IPS-18c (cell line): Measurements from ENCODE around the gene METTL25.

Experiments used
- H3K4me3 ChIP-seq: 2 replicates; pipeline ENCODE4 v1.7.0; 2013; ENCODE audit warnings: low read depth, mild to moderate bottlenecking, low read length, moderate library complexity; ENCODE audit not compliant: insufficient read depth
- H3K9me3 ChIP-seq: one replicate; pipeline ENCODE4 v1.6.1; 2013; ENCODE audit warnings: mild to moderate bottlenecking, low read length, moderate library complexity; ENCODE audit not compliant: control insufficient read depth, insufficient read depth

Gene METTL25

DNA sequence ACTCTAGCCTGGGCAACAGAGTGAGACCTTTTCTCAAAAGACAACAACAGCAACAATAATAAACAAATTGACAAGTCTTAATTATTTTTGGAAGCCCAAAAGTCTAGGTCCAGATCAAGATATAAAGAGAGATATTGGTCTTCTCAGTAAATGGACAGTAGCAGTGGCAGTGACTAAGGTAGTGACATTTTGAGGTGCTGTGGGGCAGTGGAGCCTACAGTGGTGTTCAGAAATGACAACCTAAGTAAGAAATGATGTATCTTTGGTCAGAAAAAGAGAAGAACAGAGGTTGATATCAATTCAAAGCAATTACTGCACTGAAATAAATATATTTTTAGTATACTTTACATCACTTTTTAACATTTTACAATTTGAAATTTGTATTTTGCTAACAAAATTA, 20.7 kb downstream of the METTL25 start:
- no peaks in the 10 kb centered on the region for H3K9me3 ChIP-seq
- H3K4me3 ChIP-seq = no peak overlapping the region

GRCh38 chr12:82383930-82384552, 25.7 kb downstream of the METTL25 start:
- Histone ChIP-seq H3K4me3 (no peak overlapping the region), H3K9me3 (no peaks in the 10 kb centered on the region)

- Histone ChIP-seq H3K4me3 (no peak overlapping the region), H3K9me3 (no peaks in the 10 kb centered on the region)
Measured at GRCh38 chr12:82398879-82399278, 40.5 kb downstream of the METTL25 start.

DNA sequence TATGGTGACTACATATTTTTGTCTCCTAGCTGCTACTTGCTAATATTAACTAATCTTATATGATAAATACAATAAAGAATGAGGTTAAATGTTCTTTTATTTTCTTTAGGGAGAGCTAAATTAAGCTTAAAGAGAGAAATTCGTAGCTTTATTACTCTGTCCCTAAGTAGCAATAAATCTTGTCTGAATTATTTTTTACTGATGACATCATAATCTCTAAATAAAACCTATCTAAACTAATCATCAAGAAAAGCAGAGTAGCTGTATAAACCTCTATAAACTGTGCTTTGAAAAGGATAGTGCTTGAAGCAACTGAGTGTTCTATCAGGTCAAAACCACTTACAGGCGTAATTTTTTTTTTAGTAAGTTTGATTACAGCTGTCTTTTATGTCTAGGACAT, 42.5 kb downstream of the METTL25 start:
- Histone ChIP-seq H3K9me3 (no peaks in the 10 kb centered on the region), H3K4me3 (no peak overlapping the region)

GRCh38 chr12:82406651-82407050, 48.3 kb downstream of the METTL25 start:
- H3K9me3 ChIP-seq = no peaks in the 10 kb centered on the region
- no peak overlapping the region for H3K4me3 ChIP-seq

- no peak overlapping the region for H3K4me3 ChIP-seq
Measured at GRCh38 chr12:82407481-82407880, 49.2 kb downstream of the METTL25 start.

DNA sequence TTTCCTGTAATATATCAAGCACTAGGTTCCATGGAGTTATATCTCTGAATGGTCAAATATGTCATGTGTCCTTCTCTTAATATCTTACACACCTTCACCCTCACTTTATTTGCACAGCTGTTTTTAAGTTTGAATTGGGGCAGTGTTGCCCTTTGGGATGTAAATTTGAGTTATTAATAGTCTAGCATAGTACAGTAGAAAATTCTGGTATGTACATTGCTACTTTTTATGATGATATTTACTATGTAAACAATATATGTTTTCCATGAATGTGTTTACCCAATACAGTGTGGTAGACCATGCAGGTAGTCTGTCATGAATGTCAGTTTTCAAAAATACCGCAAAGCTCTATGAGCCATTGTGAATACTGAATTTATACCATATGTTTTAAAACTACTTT, 50.5 kb downstream of the METTL25 start:
- no peak overlapping the region for H3K4me3 ChIP-seq
- H3K9me3 ChIP-seq = no peaks in the 10 kb centered on the region

More at GRCh38 chr12:82407481-82407880, 49.2 kb downstream of the METTL25 start:
- H3K9me3 ChIP-seq = no peaks in the 10 kb centered on the region

DNA sequence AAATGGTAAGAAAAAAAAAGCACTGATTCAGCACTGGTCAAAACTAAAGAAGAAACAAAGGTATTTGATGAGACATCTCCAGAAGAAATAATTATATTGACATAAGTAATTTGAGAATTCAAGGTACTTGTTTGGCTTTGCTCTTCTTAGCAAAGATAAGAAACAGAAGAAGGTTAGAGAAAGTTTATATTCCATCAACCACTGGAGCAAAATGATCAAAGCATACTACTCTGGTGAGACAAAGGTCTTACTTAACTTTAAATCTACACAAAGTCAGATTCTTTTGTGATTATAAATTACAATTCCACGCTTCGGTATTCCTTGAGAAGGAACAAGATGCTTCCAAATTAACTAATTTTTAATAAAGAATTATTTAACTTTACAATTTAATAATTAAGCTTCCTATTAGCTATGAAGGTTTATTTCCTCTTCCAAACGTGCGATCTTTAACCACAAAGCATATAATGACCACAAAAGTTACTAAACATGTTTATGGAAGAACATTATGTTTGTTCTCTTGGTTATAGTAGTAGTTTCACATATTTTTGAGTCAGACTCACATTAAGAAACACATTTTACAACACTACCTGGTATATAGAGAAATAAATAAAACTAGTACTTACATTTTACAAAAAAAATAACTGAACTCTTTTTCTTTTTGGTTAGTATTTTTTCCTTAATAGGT, 53.4 kb downstream of the METTL25 start:
- Histone ChIP-seq H3K9me3 (no peaks in the 10 kb centered on the region), H3K4me3 (no peak overlapping the region)

GRCh38 chr12:82412246-82412645, 53.9 kb downstream of the METTL25 start:
- H3K4me3 ChIP-seq = no peak overlapping the region
- no peaks in the 10 kb centered on the region for H3K9me3 ChIP-seq

GRCh38 chr12:82414044-82414443, 55.7 kb downstream of the METTL25 start:
- H3K9me3 ChIP-seq = no peaks in the 10 kb centered on the region
- H3K4me3 ChIP-seq = no peak overlapping the region

DNA sequence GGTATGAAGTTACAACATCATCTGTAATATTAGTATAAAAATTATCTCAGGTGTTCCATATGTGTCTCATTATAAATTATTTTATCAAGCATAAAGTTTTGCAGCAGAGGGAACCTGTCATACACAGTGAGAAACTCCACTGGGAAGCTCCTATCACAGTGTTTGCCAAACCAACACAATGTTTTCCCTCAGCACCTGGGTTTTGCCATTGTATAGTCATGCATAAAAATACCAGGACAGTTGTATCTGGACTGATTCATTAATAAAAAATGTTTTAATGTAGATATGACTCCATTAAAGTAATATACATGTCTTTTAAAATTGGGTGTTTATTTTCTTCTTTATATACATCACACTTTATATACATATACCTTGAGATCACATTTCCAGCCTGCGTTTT, 56.6 kb downstream of the METTL25 start:
- Histone ChIP-seq H3K4me3 (no peak overlapping the region), H3K9me3 (no peaks in the 10 kb centered on the region)

DNA sequence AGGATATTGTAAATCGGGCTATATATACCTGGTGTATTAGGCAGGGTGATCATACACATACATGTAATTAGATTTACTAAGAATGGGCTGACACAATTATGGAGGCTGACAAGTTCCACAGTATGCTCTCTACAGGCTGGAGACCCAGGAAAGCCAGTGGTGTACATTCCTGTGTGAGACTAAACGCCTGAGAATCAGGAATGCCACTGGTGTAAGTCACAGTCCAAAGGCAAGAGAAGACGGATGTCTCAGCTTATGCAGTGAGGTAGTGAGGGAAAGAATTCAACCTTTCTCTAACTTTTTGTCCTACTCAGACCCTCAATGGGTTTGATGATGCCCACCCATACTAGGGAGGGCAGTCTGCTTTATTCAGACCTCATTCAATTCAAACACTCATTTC, 57.1 kb downstream of the METTL25 start:
- H3K4me3 ChIP-seq = no peak overlapping the region
- H3K9me3 ChIP-seq = no peaks in the 10 kb centered on the region

GRCh38 chr12:82425241-82425640, 66.9 kb downstream of the METTL25 start:
- no peak overlapping the region for H3K4me3 ChIP-seq
- H3K9me3 ChIP-seq = no peaks in the 10 kb centered on the region

GRCh38 chr12:82426081-82426480, 67.8 kb downstream of the METTL25 start:
- no peak overlapping the region for H3K4me3 ChIP-seq
- no peaks in the 10 kb centered on the region for H3K9me3 ChIP-seq

- H3K4me3 ChIP-seq = no peak overlapping the region
- no peaks in the 10 kb centered on the region for H3K9me3 ChIP-seq
Measured at GRCh38 chr12:82426586-82426985, 68.3 kb downstream of the METTL25 start.

DNA sequence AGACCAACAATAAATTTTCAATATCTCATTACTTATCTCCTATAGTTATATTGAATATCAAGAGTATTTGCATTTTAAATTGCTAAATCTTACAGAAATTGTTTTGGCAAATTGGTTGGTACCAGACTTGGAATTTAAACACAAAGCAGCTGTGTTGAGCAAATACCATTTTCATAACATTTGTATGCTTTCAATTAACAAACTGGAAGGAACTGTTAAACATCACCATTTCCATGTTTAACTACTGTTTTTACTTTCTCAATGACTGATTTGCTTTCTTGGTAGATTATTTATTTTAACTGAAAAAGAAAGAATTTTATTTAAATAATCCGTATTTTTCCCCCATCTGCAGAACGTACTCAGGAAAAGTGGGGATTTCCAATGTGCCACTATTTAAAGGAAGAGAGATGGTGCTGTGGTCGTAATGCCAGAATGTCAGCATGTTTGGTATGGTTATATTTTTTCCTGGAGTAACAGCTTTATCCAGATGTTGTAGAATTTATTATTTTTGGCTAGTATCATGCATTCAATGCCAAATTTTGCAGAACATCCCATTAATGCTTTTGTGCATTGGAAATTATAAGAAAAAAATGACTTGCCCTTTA, 72.3 kb downstream of the METTL25 start:
- no peak overlapping the region for H3K4me3 ChIP-seq
- no peaks in the 10 kb centered on the region for H3K9me3 ChIP-seq

GRCh38 chr12:82434392-82434911, 76.1 kb downstream of the METTL25 start:
- H3K4me3 ChIP-seq = no peak overlapping the region
- no peaks in the 10 kb centered on the region for H3K9me3 ChIP-seq

DNA sequence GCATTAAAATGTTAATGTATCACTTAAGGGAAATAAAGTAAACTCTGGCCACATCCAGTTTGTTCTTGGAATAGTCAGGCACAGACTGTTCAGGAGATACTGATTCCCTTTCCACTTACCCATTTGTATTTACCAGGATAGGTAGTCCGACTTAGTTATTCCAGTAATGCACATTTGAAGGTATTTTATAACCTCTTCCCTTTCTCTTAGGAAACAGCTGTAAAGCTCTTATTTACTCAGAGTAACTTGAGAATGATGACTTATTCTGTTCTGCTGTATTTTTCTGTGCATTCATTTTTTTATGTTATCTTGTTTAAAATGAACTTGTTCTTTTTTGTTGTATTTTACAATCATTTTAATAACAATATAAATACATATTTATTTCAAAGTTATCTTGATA, 78.0 kb downstream of the METTL25 start:
- Histone ChIP-seq H3K9me3 (no peaks in the 10 kb centered on the region), H3K4me3 (no peak overlapping the region)
